Activated T-helper 2 cell treated with anti-CD3 and anti-CD28 coated beads, Interferon-gamma antibody, Interleukin-2, Interleukin-4, amounts not matched to agents 10 μg/mL and 5 μg/mL and 100 μg/mL, durations not matched to agents 14 hours and 24 hours and 36 hours (primary cell): Measurements from ENCODE around the gene CETN3. TPM values are rescaled to one million over a fixed set of nuclear protein-coding genes. Genes with fewer than 3 reads are reported as not detected.

Experiments
- DNase-seq: peaks from one replicate; pipeline ENCODE4 v3.0.0; 2021; ENCODE audit warnings: low spot score
- H3K27ac Mint-ChIP-seq: one replicate; pipeline ENCODE4 v1.8.0; 2021; ENCODE audit warnings: mixed read lengths
- H3K27me3 Mint-ChIP-seq: one replicate; pipeline ENCODE4 v1.8.0; 2021; ENCODE audit warnings: low read depth, mixed read lengths
- H3K36me3 Mint-ChIP-seq: one replicate; pipeline ENCODE4 v1.8.0; 2021; ENCODE audit warnings: low read depth, mixed read lengths
- H3K4me1 Mint-ChIP-seq: one replicate; pipeline ENCODE4 v1.8.0; 2021; ENCODE audit warnings: low read depth, mixed read lengths
- H3K4me3 Mint-ChIP-seq: one replicate; pipeline ENCODE4 v1.8.0; 2021; ENCODE audit warnings: low read depth, mild to moderate bottlenecking, moderate library complexity, mixed read lengths
- H3K9me3 Mint-ChIP-seq: one replicate; pipeline ENCODE4 v1.8.0; 2021; ENCODE audit warnings: mixed read lengths
- intact Hi-C: fragments of 100-400 bp; cut with micrococcal nuclease; formaldehyde crosslinking; loops from one replicate; pipeline ENCODE4 v1.15.1; 2023
- total RNA-seq: library from RNA; stranded (reverse); gene quantifications from 2 replicates; pipeline ENCODE4 v1.2.3, GENCODE V29; 2022

Gene CETN3
- total RNA-seq, result 44.4 and 49.2 TPM in 2 replicates

- peak; percentile 88 for DNase-seq
- Mint-ChIP-seq H3K4me3 (no peak within 1 kb of the TSS), H3K4me1 (peaks cover 16% of the 10 kb centered on the region), H3K36me3 (peaks cover 19% of the 10 kb centered on the region), H3K27me3 (peaks cover 2% of the 10 kb centered on the region), H3K9me3 (no peaks in the 10 kb centered on the region), H3K27ac (no peak within 1 kb of the TSS)
- intact Hi-C loops, result loop anchor here (1.0 to 2.0 kb wide), 4 partner anchors 29 to 971 kb away; partner anchors contain the start of genes LYSMD3, MBLAC2 and POLR3G
Observed at GRCh38 chr5:90409318-90410177, at the start of gene CETN3. Gene CETN3 (minus strand): TSS chr5:90409756. CDS start chr5:90409661, 95 bp downstream.

GRCh38 chr5:90446961-90447360, 37.4 kb upstream of the CETN3 start:
- Mint-ChIP-seq H3K9me3 (no peaks in the 10 kb centered on the region), H3K4me3 (no peak overlapping the region), H3K27ac (no peak overlapping the region), H3K27me3 (peaks cover 3% of the 10 kb centered on the region), H3K4me1 (no peaks in the 10 kb centered on the region), H3K36me3 (no peaks in the 10 kb centered on the region)
- DNase-seq, result no peak
- intact Hi-C loops, result no loop called here

- Mint-ChIP-seq H3K4me3 (no peak overlapping the region), H3K36me3 (no peaks in the 10 kb centered on the region), H3K27ac (no peak overlapping the region), H3K4me1 (peaks cover 18% of the 10 kb centered on the region), H3K27me3 (peaks cover 19% of the 10 kb centered on the region), H3K9me3 (no peaks in the 10 kb centered on the region)
- DNase-seq, result no peak
- intact Hi-C loops, result no loop called here
Observed at GRCh38 chr5:90440644-90441043, 31.1 kb upstream of the CETN3 start.

GRCh38 chr5:90438100-90438499, 28.5 kb upstream of the CETN3 start:
- no peaks in the 10 kb centered on the region for H3K9me3 Mint-ChIP-seq
- peaks cover 23% of the 10 kb centered on the region for H3K27me3 Mint-ChIP-seq
- H3K27ac Mint-ChIP-seq, result no peak overlapping the region
- H3K4me1 Mint-ChIP-seq, result peaks cover 18% of the 10 kb centered on the region
- no peak for DNase-seq
- intact Hi-C loops, result loop anchor here (2.0 kb wide), 2 partner anchors 29 to 37 kb away; partner anchors contain the start of genes CETN3, MBLAC2 and POLR3G
- H3K4me3 Mint-ChIP-seq, result no peak overlapping the region
- no peaks in the 10 kb centered on the region for H3K36me3 Mint-ChIP-seq

GRCh38 chr5:90437663-90438062, 28.1 kb upstream of the CETN3 start:
- H3K4me3 Mint-ChIP-seq, result no peak overlapping the region
- no peaks in the 10 kb centered on the region for H3K9me3 Mint-ChIP-seq
- no peak overlapping the region for H3K27ac Mint-ChIP-seq
- intact Hi-C loops, result loop anchor here (2.0 kb wide), 2 partner anchors 29 to 37 kb away; partner anchors contain the start of genes CETN3, MBLAC2 and POLR3G
- no peak for DNase-seq
- H3K4me1 Mint-ChIP-seq, result peaks cover 18% of the 10 kb centered on the region
- no peaks in the 10 kb centered on the region for H3K36me3 Mint-ChIP-seq
- peaks cover 23% of the 10 kb centered on the region for H3K27me3 Mint-ChIP-seq

GRCh38 chr5:90434116-90434714, 24.7 kb upstream of the CETN3 start:
- Mint-ChIP-seq H3K9me3 (no peaks in the 10 kb centered on the region), H3K4me1 (peaks cover 9% of the 10 kb centered on the region), H3K4me3 (no peak overlapping the region), H3K27me3 (peaks cover 35% of the 10 kb centered on the region), H3K36me3 (no peaks in the 10 kb centered on the region), H3K27ac (no peak overlapping the region)
- no peak for DNase-seq
- intact Hi-C loops, result no loop called here

- no peaks in the 10 kb centered on the region for H3K36me3 Mint-ChIP-seq
- intact Hi-C loops, result no loop called here
Observed at GRCh38 chr5:90424245-90424644, 14.7 kb upstream of the CETN3 start.

GRCh38 chr5:90421136-90421535, 11.6 kb upstream of the CETN3 start:
- no peak for DNase-seq
- no peak overlapping the region for H3K4me3 Mint-ChIP-seq

More at GRCh38 chr5:90424245-90424644, 14.7 kb upstream of the CETN3 start:
- Mint-ChIP-seq H3K27me3 (peaks cover 47% of the 10 kb centered on the region), H3K4me3 (no peak overlapping the region), H3K27ac (no peak overlapping the region), H3K4me1 (no peaks in the 10 kb centered on the region), H3K9me3 (no peaks in the 10 kb centered on the region)
- DNase-seq, result no peak

GRCh38 chr5:90418214-90418613, 8.7 kb upstream of the CETN3 start:
- peaks cover 36% of the 10 kb centered on the region for H3K27me3 Mint-ChIP-seq

More at GRCh38 chr5:90421136-90421535, 11.6 kb upstream of the CETN3 start:
- H3K36me3 Mint-ChIP-seq, result no peaks in the 10 kb centered on the region
- peaks cover 42% of the 10 kb centered on the region for H3K27me3 Mint-ChIP-seq
- H3K9me3 Mint-ChIP-seq, result no peaks in the 10 kb centered on the region
- no peak overlapping the region for H3K27ac Mint-ChIP-seq
- intact Hi-C loops, result no loop called here
- no peaks in the 10 kb centered on the region for H3K4me1 Mint-ChIP-seq

GRCh38 chr5:90410178-90410762, 714 bp upstream of the CETN3 start:
- Mint-ChIP-seq H3K27me3 (peaks cover 2% of the 10 kb centered on the region), H3K4me3 (no peak overlapping the region), H3K4me1 (peaks cover 14% of the 10 kb centered on the region), H3K27ac (no peak overlapping the region), H3K9me3 (no peaks in the 10 kb centered on the region), H3K36me3 (peaks cover 14% of the 10 kb centered on the region)
- intact Hi-C loops, result no loop called here
- DNase-seq, result no peak

More at GRCh38 chr5:90418214-90418613, 8.7 kb upstream of the CETN3 start:
- Mint-ChIP-seq H3K4me1 (no peaks in the 10 kb centered on the region), H3K9me3 (no peaks in the 10 kb centered on the region), H3K36me3 (no peaks in the 10 kb centered on the region), H3K27ac (no peak overlapping the region), H3K4me3 (no peak overlapping the region)
- DNase-seq, result no peak
- intact Hi-C loops, result no loop called here

GRCh38 chr5:90408571-90409317, 812 bp downstream of the CETN3 start:
- DNase-seq, result no peak
- H3K27me3 Mint-ChIP-seq, result peaks cover 2% of the 10 kb centered on the region
- H3K27ac Mint-ChIP-seq, result no peak overlapping the region
- intact Hi-C loops, result loop anchor here (1.0 to 2.0 kb wide), 4 partner anchors 30 to 972 kb away; partner anchors contain the start of genes LYSMD3, MBLAC2 and POLR3G
- peaks cover 22% of the 10 kb centered on the region for H3K36me3 Mint-ChIP-seq
- H3K4me3 Mint-ChIP-seq, result no peak overlapping the region
- H3K4me1 Mint-ChIP-seq, result peaks cover 16% of the 10 kb centered on the region
- no peaks in the 10 kb centered on the region for H3K9me3 Mint-ChIP-seq

GRCh38 chr5:90406466-90406865, 3.1 kb downstream of the CETN3 start:
- no peaks in the 10 kb centered on the region for H3K27me3 Mint-ChIP-seq
- intact Hi-C loops, result no loop called here

More at GRCh38 chr5:90406466-90406865, 3.1 kb downstream of the CETN3 start:
- Mint-ChIP-seq H3K9me3 (no peaks in the 10 kb centered on the region), H3K4me1 (peaks cover 16% of the 10 kb centered on the region), H3K4me3 (no peak overlapping the region), H3K36me3 (peaks cover 31% of the 10 kb centered on the region), H3K27ac (no peak overlapping the region)
- no peak for DNase-seq
